Mesenchymal stem cell (in vitro differentiated cells and primary cell): ENCODE data around the gene UBB.

Source experiments
- DNase-seq: peaks from one replicate; pipeline ENCODE4 v3.0.0-alpha.2; 2013
- H2AFZ ChIP-seq: one replicate; pipeline ENCODE4 v1.6.1; 2013; ENCODE audit warnings: low read depth, mild to moderate bottlenecking, control low read depth, inconsistent platforms, low read length, moderate library complexity
- H2AK5ac ChIP-seq: 2 replicates; pipeline ENCODE4 v1.6.1; 2013; ENCODE audit warnings: low read length, moderate library complexity, mild to moderate bottlenecking, inconsistent platforms; ENCODE audit not compliant: severe bottlenecking
- H2BK120ac ChIP-seq: one replicate; pipeline ENCODE4 v1.6.1; 2013; ENCODE audit warnings: low read depth, mild to moderate bottlenecking, inconsistent platforms, low read length, moderate library complexity
- H2BK12ac ChIP-seq, 2 experiments: one replicate each; pipeline ENCODE4 v1.6.1; 2013; ENCODE audit warnings: inconsistent platforms in 2 of 2, low read length in 2 of 2, mild to moderate bottlenecking in 2 of 2, moderate library complexity in 2 of 2, control low read depth in 1 of 2
- H2BK15ac ChIP-seq: one replicate; pipeline ENCODE4 v1.6.1; 2013; ENCODE audit warnings: mild to moderate bottlenecking, low read depth, inconsistent platforms; ENCODE audit not compliant: poor library complexity, severe bottlenecking
- H2BK5ac ChIP-seq: 2 replicates; pipeline ENCODE4 v1.6.1; 2013; ENCODE audit warnings: low read depth, mild to moderate bottlenecking, low read length, control low read depth, inconsistent platforms; ENCODE audit not compliant: poor library complexity, severe bottlenecking
- H3K14ac ChIP-seq, 2 experiments: one replicate each; pipeline ENCODE4 v1.6.1; 2013; ENCODE audit warnings: inconsistent platforms in 2 of 2, low read length in 2 of 2, control low read depth in 1 of 2, mild to moderate bottlenecking in 1 of 2, moderate library complexity in 1 of 2
- H3K18ac ChIP-seq, 2 experiments: one replicate each; pipeline ENCODE4 v1.6.1; 2013; ENCODE audit warnings: inconsistent platforms in 2 of 2, low read length in 2 of 2, control low read depth in 1 of 2, low read depth in 1 of 2, mild to moderate bottlenecking in 1 of 2
- H3K23ac ChIP-seq, 2 experiments: one replicate each; pipeline ENCODE4 v1.6.1; 2013; ENCODE audit warnings: inconsistent platforms in 2 of 2, low read length in 2 of 2, mild to moderate bottlenecking in 2 of 2, moderate library complexity in 2 of 2, control low read depth in 1 of 2
- H3K27ac ChIP-seq: 2 replicates; pipeline ENCODE4 v1.5.1; 2013; ENCODE audit warnings: mild to moderate bottlenecking, moderate library complexity, low read length, control low read depth, inconsistent platforms; ENCODE audit not compliant: poor library complexity, severe bottlenecking
- H3K27me3 ChIP-seq, 2 experiments: 2 replicates each; pipeline versions ENCODE4 v1.6.1 to v1.7.0; 2013; ENCODE audit warnings: low read length in 2 of 2, mild to moderate bottlenecking in 2 of 2, moderate library complexity in 2 of 2, control low read depth in 1 of 2, inconsistent platforms in 1 of 2; ENCODE audit not compliant: control insufficient read depth in 1 of 2, insufficient read depth in 1 of 2
- H3K36me3 ChIP-seq, 2 experiments: 2 replicates each; pipeline versions ENCODE4 v1.6.1 to v1.7.0; 2013; ENCODE audit warnings: low read length in 2 of 2, control low read depth in 1 of 2, inconsistent platforms in 1 of 2, low read depth in 1 of 2, mild to moderate bottlenecking in 1 of 2; ENCODE audit not compliant: insufficient read depth in 2 of 2, control insufficient read depth in 1 of 2
- H3K4ac ChIP-seq, 2 experiments: one replicate each; pipeline ENCODE4 v1.6.1; 2013; ENCODE audit warnings: inconsistent platforms in 2 of 2, low read length in 2 of 2, mild to moderate bottlenecking in 2 of 2, moderate library complexity in 2 of 2, control low read depth in 1 of 2, low read depth in 1 of 2
- H3K4me1 ChIP-seq: 2 replicates; pipeline ENCODE4 v1.6.1; 2013; ENCODE audit warnings: low read depth, low read length, control low read depth; ENCODE audit not compliant: control insufficient read depth, insufficient read depth
- H3K4me2 ChIP-seq: 2 replicates; pipeline ENCODE4 v1.6.1; 2013; ENCODE audit warnings: low read length, mild to moderate bottlenecking, inconsistent platforms; ENCODE audit not compliant: poor library complexity, severe bottlenecking
- H3K4me3 ChIP-seq, 2 experiments: 2 replicates each; pipeline versions ENCODE4 v1.5.1 to v1.7.0; 2013; ENCODE audit warnings: low read length in 2 of 2, mild to moderate bottlenecking in 2 of 2, control low read depth in 1 of 2, low read depth in 1 of 2; ENCODE audit not compliant: insufficient read depth in 1 of 2
- H3K79me1 ChIP-seq: replicated peaks from 2 replicates; pipeline ENCODE4 v1.6.1; 2013; ENCODE audit warnings: mild to moderate bottlenecking, control low read depth, low read length, inconsistent platforms; ENCODE audit not compliant: poor library complexity, severe bottlenecking
- H3K9ac ChIP-seq: 2 replicates; pipeline ENCODE4 v1.7.0; 2013; ENCODE audit warnings: mild to moderate bottlenecking, low read length, moderate library complexity
- H3K9me3 ChIP-seq: 2 replicates; pipeline ENCODE4 v1.7.0; 2013; ENCODE audit warnings: mild to moderate bottlenecking, low read length; ENCODE audit not compliant: control insufficient read depth
- H4K8ac ChIP-seq: one replicate; pipeline ENCODE4 v1.6.1; 2013; ENCODE audit warnings: inconsistent platforms, mild to moderate bottlenecking, low read length, moderate library complexity
- H4K91ac ChIP-seq: one replicate; pipeline ENCODE4 v1.6.1; 2013; ENCODE audit warnings: mild to moderate bottlenecking, low read length, inconsistent platforms
- WGBS: methylation state at CpG from one replicate; pipeline ENCODE4 v1.1.7; 2013; ENCODE audit warnings: mixed read lengths; 5-methylcytosine and 5-hydroxymethylcytosine counted together

The UBB gene

GRCh38 chr17:16429083-16429482 lies 48.2 kb downstream of the UBB start:
- Histone ChIP-seq H3K9ac (no peak overlapping the region), H3K14ac (no peak overlapping the region), H4K91ac (no peak overlapping the region), H2BK15ac (no peak overlapping the region), H3K23ac (no peak overlapping the region), H3K4me1 (peaks cover 6% of the 10 kb centered on the region), H3K27ac (no peak overlapping the region), H3K9me3 (no peaks in the 10 kb centered on the region), H2BK5ac (no peak overlapping the region), H3K4me3 (no peak overlapping the region), H2AK5ac (no peak overlapping the region), H3K4ac (no peak overlapping the region), H2BK120ac (no peak overlapping the region), H3K4me2 (no peak overlapping the region), H2AFZ (no peak overlapping the region), H3K27me3 (no peaks in the 10 kb centered on the region), H3K36me3 (peaks cover 4 to 80% of the 10 kb centered on the region in 2 experiments), H4K8ac (no peak overlapping the region), H3K18ac (no peak overlapping the region), H2BK12ac (no peak overlapping the region), H3K79me1 (no peaks in the 10 kb centered on the region)
- WGBS, result 97% methylated on average over 9 of the region's 9 CpGs
- DNase-seq, result no peak

GRCh38 chr17:16430650-16431049 lies 49.8 kb downstream of the UBB start:
- Histone ChIP-seq H2AK5ac (no peak overlapping the region), H3K27ac (no peak overlapping the region), H3K23ac (no peak overlapping the region), H3K36me3 (peaks cover 4 to 73% of the 10 kb centered on the region in 2 experiments), H2BK120ac (no peak overlapping the region), H4K8ac (no peak overlapping the region), H2AFZ (no peak overlapping the region), H3K4ac (no peak overlapping the region), H3K4me3 (no peak overlapping the region), H3K14ac (no peak overlapping the region), H3K9me3 (no peaks in the 10 kb centered on the region), H4K91ac (no peak overlapping the region), H2BK15ac (no peak overlapping the region), H3K18ac (no peak overlapping the region), H2BK12ac (no peak overlapping the region), H3K4me1 (peaks cover 9% of the 10 kb centered on the region), H3K4me2 (no peak overlapping the region), H3K79me1 (no peaks in the 10 kb centered on the region), H3K9ac (no peak overlapping the region), H2BK5ac (no peak overlapping the region), H3K27me3 (no peaks in the 10 kb centered on the region)
- no peak for DNase-seq
- 79% methylated on average over 5 of the region's 6 CpGs for WGBS

GRCh38 chr17:16432017-16432416 lies 51.1 kb downstream of the UBB start:
- H3K36me3 ChIP-seq, result peaks cover 5 to 64% of the 10 kb centered on the region in 2 experiments
- WGBS, result 98% methylated on average over 15 of the region's 15 CpGs

More at GRCh38 chr17:16432017-16432416, 51.1 kb downstream of the UBB start:
- H3K4ac ChIP-seq, result no peak overlapping the region
- no peak overlapping the region for H3K23ac ChIP-seq
- H2BK120ac ChIP-seq, result no peak overlapping the region
- H3K4me1 ChIP-seq, result peaks cover 8% of the 10 kb centered on the region
- H3K4me3 ChIP-seq, result no peak overlapping the region
- H4K91ac ChIP-seq, result no peak overlapping the region
- H3K14ac ChIP-seq, result no peak overlapping the region
- no peak overlapping the region for H2BK15ac ChIP-seq
- DNase-seq, result no peak
- no peak overlapping the region for H2BK5ac ChIP-seq
- H3K27me3 ChIP-seq, result no peaks in the 10 kb centered on the region
- H3K9ac ChIP-seq, result no peak overlapping the region
- H3K27ac ChIP-seq, result no peak overlapping the region
- H2AFZ ChIP-seq, result no peak overlapping the region
- H3K18ac ChIP-seq, result no peak overlapping the region
- no peak overlapping the region for H3K4me2 ChIP-seq
- H4K8ac ChIP-seq, result no peak overlapping the region
- no peak overlapping the region for H2AK5ac ChIP-seq
- H3K79me1 ChIP-seq, result no peaks in the 10 kb centered on the region
- H3K9me3 ChIP-seq, result no peaks in the 10 kb centered on the region
- H2BK12ac ChIP-seq, result no peak overlapping the region
